Smooth muscle cell (in vitro differentiated cells): ENCODE data around the gene OXT. TPM values are rescaled to one million over a fixed set of nuclear protein-coding genes. Genes with fewer than 3 reads are reported as not detected.

Source experiments
- DNase-seq: peaks from one replicate; lab custom pipeline; 2025; ENCODE audit not compliant: unreplicated experiment; lab: John Stamatoyannopoulos, UW
- H2AFZ ChIP-seq: fragments of 200-600 bp; sonication (generic); 2 replicates; pipeline ENCODE4 v1.6.0; 2016; ENCODE audit warnings: antibody characterized with exemption, low read depth, mild to moderate bottlenecking
- H3F3A ChIP-seq: fragments of 200-600 bp; sonication (generic); 2 replicates; pipeline ENCODE4 v1.6.0; 2017; ENCODE audit warnings: antibody characterized with exemption, low read depth
- H3K27ac ChIP-seq: fragments of 200-600 bp; sonication (generic); 2 replicates; pipeline ENCODE4 v1.5.1; 2016; ENCODE audit warnings: low read depth, mild to moderate bottlenecking
- H3K27me3 ChIP-seq: fragments of 200-600 bp; sonication (generic); 2 replicates; pipeline ENCODE4 v1.6.1; 2016; ENCODE audit warnings: low read depth, mild to moderate bottlenecking
- H3K36me3 ChIP-seq: fragments of 200-600 bp; sonication (generic); 2 replicates; pipeline ENCODE4 v1.5.1; 2016; ENCODE audit warnings: low read depth
- H3K4me1 ChIP-seq: fragments of 200-600 bp; sonication (generic); 2 replicates; pipeline ENCODE4 v1.5.1; 2016; ENCODE audit warnings: low read depth
- H3K4me2 ChIP-seq: fragments of 200-600 bp; sonication (generic); 2 replicates; pipeline ENCODE4 v1.6.0; 2016; ENCODE audit warnings: mild to moderate bottlenecking
- H3K4me3 ChIP-seq: fragments of 200-600 bp; sonication (generic); 2 replicates; pipeline ENCODE4 v1.5.1; 2016; ENCODE audit warnings: mild to moderate bottlenecking
- H3K79me2 ChIP-seq: fragments of 200-600 bp; sonication (generic); 2 replicates; pipeline ENCODE4 v1.6.0; 2016; ENCODE audit warnings: low read depth, mild to moderate bottlenecking
- H3K9ac ChIP-seq: fragments of 200-600 bp; sonication (generic); 2 replicates; pipeline ENCODE4 v1.6.0; 2016; ENCODE audit warnings: low read depth
- H3K9me3 ChIP-seq: fragments of 200-600 bp; sonication (generic); replicated peaks from 2 replicates; pipeline ENCODE4 v1.5.1; 2016; ENCODE audit warnings: low read depth
- H4K20me1 ChIP-seq: fragments of 200-600 bp; sonication (generic); 2 replicates; pipeline ENCODE4 v1.6.0; 2016; ENCODE audit warnings: low read depth
- WGBS: methylation state at CpG from one replicate; pipeline ENCODE4 v1.1.7; 2016; ENCODE audit warnings: low lambda C conversion rate; 5-methylcytosine and 5-hydroxymethylcytosine counted together
- polyA plus RNA-seq: library from polyadenylated mRNA; unstranded; fragments of >200 nt; fragmentation: Nextera tagmentation; extraction: Ambion mirVana; gene quantifications from 2 replicates; pipeline ENCODE4 v1.2.1, GENCODE V29; 2016
- total RNA-seq: library from RNA; depleted of rRNA; stranded (reverse); fragments of >200 nt; gene quantifications from 2 replicates; pipeline ENCODE4 v1.2.3, GENCODE V29; 2014
- TF ChIP-seq, protein P1 (sequence below): fragments of 200-600 bp; sonication (generic); IDR thresholded peaks from 2 replicates; pipeline ENCODE4 v1.5.1; 2017; ENCODE audit warnings: borderline replicate concordance, mild to moderate bottlenecking, antibody characterized with exemption; ENCODE audit not compliant: insufficient read depth, poor library complexity, severe bottlenecking

The OXT gene
- total and polyA plus RNA-seq, 2 experiments from 2014 or later: 2.8 TPM; not detected in 1

DNA sequence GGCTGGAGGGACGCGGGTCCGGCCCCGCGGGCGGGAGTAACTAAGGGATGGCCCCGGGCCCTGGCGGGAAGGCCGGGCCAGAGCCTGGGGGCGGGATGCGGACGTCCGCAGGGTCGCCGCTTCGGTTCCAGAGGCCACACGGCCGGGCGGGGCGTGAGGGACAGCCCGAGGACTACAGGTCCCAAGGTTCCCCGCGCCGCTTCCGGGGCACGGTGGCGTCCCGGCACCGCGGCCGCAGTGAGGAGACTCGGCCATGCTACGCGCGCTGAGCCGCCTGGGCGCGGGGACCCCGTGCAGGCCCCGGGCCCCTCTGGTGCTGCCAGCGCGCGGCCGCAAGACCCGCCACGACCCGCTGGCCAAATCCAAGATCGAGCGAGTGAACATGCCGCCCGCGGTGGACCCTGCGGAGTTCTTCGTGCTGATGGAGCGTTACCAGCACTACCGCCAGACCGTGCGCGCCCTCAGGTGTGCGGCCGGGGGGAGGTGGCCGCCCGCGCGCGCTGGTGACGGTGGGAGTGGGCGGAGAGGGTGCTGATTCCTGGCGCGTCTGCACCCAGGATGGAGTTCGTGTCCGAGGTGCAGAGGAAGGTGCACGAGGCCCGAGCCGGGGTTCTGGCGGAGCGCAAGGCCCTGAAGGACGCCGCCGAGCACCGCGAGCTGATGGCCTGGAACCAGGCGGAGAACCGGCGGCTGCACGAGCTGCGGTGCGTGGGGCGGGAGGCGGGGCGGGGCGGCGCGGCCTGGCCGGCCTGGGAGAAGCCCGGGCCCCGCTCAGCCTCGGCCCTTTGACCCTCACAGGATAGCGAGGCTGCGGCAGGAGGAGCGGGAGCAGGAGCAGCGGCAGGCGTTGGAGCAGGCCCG is 25.4 kb upstream of the OXT start, which contains the start of gene MRPS26:
MRPS26 (plus strand) TSS at position 237 of the 861 bp plus-strand sequence; CDS start at position 254, 17 bp downstream.
- no peaks in the 10 kb centered on the region for H3K9me3 ChIP-seq
- no peaks in the 10 kb centered on the region for H3K4me1 ChIP-seq
- H3K79me2 ChIP-seq: peaks cover 13% of the 10 kb centered on the region
- peak within 1 kb of the TSS; percentile 81 for H3K27ac ChIP-seq
- DNase-seq: peak; percentile 95
- peak within 1 kb of the TSS; percentile 49 for H2AFZ ChIP-seq
- peak within 1 kb of the TSS; percentile 78 for H3K9ac ChIP-seq
- peak within 1 kb of the TSS; percentile 98 for H3K4me3 ChIP-seq
- H4K20me1 ChIP-seq: no peaks in the 10 kb centered on the region
- no peaks in the 10 kb centered on the region for H3K27me3 ChIP-seq
- TF ChIP-seq, protein P1, sequence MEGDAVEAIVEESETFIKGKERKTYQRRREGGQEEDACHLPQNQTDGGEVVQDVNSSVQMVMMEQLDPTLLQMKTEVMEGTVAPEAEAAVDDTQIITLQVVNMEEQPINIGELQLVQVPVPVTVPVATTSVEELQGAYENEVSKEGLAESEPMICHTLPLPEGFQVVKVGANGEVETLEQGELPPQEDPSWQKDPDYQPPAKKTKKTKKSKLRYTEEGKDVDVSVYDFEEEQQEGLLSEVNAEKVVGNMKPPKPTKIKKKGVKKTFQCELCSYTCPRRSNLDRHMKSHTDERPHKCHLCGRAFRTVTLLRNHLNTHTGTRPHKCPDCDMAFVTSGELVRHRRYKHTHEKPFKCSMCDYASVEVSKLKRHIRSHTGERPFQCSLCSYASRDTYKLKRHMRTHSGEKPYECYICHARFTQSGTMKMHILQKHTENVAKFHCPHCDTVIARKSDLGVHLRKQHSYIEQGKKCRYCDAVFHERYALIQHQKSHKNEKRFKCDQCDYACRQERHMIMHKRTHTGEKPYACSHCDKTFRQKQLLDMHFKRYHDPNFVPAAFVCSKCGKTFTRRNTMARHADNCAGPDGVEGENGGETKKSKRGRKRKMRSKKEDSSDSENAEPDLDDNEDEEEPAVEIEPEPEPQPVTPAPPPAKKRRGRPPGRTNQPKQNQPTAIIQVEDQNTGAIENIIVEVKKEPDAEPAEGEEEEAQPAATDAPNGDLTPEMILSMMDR: no peak
- H3K4me2 ChIP-seq: peak within 1 kb of the TSS; percentile 97
- no peaks in the 10 kb centered on the region for H3F3A ChIP-seq
- H3K36me3 ChIP-seq: no peaks in the 10 kb centered on the region
- under 1% methylated on average over 93 of the region's 104 CpGs for WGBS

DNA sequence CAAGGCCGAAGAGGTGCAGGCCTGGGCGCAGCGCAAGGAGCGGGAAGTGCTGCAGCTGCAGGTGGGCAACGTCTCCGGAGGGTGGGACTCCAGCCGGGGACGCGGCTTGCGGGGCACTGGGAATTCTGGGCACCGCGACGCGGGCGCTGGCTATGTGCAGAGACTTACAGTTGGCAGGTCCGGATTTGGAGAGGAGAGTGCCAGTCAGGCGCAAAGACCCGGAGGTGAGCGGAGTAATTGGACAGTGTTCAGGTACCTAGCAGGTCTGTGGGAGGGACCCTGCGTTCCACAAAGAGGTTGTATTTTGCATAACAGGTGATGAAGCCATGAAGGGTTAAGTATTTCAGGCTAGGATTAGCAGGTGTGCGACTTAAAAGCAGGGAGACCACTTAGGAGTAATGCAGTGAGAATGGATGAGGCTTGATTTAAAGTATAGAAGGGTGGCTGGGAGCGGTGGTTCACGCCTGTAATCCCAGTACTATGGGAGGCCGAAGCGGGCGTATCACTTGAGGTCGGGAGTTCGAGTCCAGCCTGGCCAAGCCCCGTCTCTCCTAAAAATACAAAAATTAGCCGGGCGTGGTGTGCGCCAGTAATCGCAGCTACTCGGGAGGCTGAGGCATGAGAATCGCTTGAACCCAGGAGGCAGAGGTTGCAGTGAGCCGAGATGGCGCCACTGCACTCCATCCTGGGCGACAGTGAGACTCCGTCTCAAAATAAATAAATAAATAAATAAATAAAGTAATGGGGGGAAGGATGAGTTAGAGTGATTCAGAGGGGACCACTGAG is 24.6 kb upstream of the OXT start:
- Histone ChIP-seq H3K4me2 (peak overlapping the region; percentile 97), H3K9ac (peak overlapping the region; percentile 78), H3K27ac (no peak overlapping the region), H4K20me1 (no peaks in the 10 kb centered on the region), H2AFZ (no peak overlapping the region), H3K4me1 (no peaks in the 10 kb centered on the region), H3K27me3 (no peaks in the 10 kb centered on the region), H3K79me2 (peaks cover 13% of the 10 kb centered on the region), H3K9me3 (no peaks in the 10 kb centered on the region), H3F3A (no peaks in the 10 kb centered on the region), H3K4me3 (peak overlapping the region; percentile 98), H3K36me3 (no peaks in the 10 kb centered on the region)
- TF ChIP-seq, protein P1: no peak
- no peak for DNase-seq
- 41% methylated on average over 39 of the region's 39 CpGs for WGBS

DNA sequence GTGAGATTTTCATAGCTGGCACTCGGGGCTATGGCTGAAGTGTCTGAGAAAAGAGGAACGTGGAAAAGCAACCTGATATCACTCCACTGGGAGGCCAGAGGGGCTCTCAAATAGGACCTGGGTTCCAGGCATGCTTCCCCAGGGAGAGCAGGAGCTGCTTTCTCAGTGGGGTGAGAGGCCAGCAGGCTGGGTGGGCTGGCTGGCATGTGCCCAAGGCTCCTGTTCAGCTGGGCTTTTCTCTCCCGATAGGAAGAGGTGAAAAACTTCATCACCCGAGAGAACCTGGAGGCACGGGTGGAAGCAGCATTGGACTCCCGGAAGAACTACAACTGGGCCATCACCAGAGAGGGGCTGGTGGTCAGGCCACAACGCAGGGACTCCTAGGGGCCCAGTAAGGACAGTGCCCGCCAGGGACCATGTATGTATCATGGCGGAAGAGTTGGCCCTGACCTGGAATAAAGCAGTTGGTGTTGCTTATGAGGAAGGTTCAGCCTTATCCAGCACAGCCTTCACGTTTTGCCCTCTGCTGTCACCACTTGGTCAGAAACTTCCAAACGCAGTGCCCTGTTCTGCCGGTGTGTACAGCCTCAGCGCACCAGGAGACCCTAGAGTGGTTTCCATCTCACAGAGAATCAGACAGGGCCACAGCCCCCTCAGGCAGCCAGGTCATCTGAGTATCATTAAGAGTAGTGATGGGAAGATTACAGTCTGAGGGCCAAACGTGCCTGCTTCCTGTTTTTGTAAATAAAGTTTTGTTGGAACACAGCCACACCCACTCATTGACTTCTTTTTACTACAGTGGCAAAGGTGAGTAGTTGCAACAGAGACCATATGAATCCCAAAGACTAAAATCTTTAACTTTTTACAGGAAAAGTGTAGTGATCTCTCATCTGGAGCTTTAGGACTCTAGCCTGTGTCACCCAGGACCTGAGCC is 23.7 kb upstream of the OXT start:
- Histone ChIP-seq H3K27me3 (no peaks in the 10 kb centered on the region), H3K9me3 (no peaks in the 10 kb centered on the region), H4K20me1 (no peaks in the 10 kb centered on the region), H2AFZ (no peak overlapping the region), H3K36me3 (no peaks in the 10 kb centered on the region), H3K27ac (no peak overlapping the region), H3K79me2 (peaks cover 13% of the 10 kb centered on the region), H3K4me2 (peak overlapping the region; percentile 97), H3F3A (no peaks in the 10 kb centered on the region), H3K4me3 (peak overlapping the region; percentile 98), H3K9ac (no peak overlapping the region), H3K4me1 (no peaks in the 10 kb centered on the region)
- 92% methylated on average over 14 of the region's 14 CpGs for WGBS
- DNase-seq: no peak
- TF ChIP-seq, protein P1: no peak
